ENCODE data around the gene GALNT8.

DNA sequence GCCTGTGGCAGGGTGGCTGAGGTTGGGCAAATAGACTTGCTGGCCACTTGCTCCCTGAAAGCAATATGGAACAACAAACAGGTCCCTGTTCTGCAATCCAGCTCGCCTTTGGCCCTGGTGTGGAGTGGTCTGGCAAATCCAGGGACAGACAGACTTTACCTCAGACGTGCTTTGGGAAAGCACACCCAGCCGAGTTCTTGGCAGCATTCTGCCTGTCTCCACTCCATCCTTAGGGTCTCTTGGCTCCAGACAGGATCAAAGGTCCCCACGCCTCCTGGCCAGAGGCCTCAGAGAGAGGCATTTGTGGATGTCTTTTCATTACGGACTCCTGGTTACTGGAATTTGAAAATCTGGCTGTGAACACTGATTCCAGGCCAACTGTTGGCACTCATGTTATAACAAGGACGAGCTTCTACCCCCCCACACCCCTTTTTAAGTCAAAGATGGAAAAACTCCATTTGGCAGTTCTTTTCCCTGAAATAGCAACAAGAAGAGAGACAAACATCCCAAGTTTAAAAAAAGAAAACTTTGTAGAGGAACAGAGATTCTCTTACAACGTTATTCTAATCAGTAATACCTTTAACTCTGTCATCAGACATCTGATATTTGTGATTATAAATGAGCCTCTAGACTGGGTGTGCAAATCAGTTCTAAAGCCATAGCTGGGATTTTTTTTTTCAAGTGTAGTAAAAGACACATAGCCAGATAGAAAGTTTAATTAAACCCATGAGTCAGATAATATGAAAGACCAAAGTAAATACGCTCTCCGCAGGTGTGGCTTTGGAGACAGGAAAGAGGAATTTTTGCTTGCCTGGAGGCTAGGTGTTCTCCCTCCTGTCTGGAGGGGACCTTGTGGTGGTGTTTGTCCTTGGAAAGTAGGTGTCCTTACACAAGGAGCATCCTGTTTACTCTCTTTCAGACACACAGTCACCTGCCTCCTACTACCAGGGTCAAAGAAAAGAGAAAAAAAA lies 60.7 kb downstream of the GALNT8 start:
- TF ChIP-seq EZH2 (IDR thresholded peaks at IDR 0.05; ENCODE audit: low read depth, unreplicated experiment) (no peak), CTCF (conservative IDR thresholded peaks at IDR 0.05; ENCODE audit: low read depth in 2 of 2) (no peak), POLR2AphosphoS5 (IDR thresholded peaks at IDR 0.05; ENCODE audit: low read depth) (no peak), EZH2phosphoT487 (IDR thresholded peaks at IDR 0.05; ENCODE audit: unreplicated experiment) (no peak), ETS1 (IDR thresholded peaks at IDR 0.05) (no peak), CREB1 (CRISPR knock-in tag; IDR thresholded peaks at IDR 0.05; ENCODE audit: low read depth) (no peak), NANOG (IDR thresholded peaks at IDR 0.05; ENCODE audit: borderline replicate concordance) (no peak), JUNB (IDR thresholded peaks at IDR 0.05; ENCODE audit: unreplicated experiment) (no peak), ZNF114 (CRISPR knock-in tag; IDR thresholded peaks at IDR 0.05) (no peak), ZNF331 (CRISPR knock-in tag; IDR thresholded peaks at IDR 0.05; ENCODE audit: low read depth) (no peak), ZNF462 (CRISPR knock-in tag; IDR thresholded peaks at IDR 0.05) (no peak), STAT1 (IDR thresholded peaks at IDR 0.05; ENCODE audit: unreplicated experiment) (no peak)
- TF ChIP-seq, protein P1, sequence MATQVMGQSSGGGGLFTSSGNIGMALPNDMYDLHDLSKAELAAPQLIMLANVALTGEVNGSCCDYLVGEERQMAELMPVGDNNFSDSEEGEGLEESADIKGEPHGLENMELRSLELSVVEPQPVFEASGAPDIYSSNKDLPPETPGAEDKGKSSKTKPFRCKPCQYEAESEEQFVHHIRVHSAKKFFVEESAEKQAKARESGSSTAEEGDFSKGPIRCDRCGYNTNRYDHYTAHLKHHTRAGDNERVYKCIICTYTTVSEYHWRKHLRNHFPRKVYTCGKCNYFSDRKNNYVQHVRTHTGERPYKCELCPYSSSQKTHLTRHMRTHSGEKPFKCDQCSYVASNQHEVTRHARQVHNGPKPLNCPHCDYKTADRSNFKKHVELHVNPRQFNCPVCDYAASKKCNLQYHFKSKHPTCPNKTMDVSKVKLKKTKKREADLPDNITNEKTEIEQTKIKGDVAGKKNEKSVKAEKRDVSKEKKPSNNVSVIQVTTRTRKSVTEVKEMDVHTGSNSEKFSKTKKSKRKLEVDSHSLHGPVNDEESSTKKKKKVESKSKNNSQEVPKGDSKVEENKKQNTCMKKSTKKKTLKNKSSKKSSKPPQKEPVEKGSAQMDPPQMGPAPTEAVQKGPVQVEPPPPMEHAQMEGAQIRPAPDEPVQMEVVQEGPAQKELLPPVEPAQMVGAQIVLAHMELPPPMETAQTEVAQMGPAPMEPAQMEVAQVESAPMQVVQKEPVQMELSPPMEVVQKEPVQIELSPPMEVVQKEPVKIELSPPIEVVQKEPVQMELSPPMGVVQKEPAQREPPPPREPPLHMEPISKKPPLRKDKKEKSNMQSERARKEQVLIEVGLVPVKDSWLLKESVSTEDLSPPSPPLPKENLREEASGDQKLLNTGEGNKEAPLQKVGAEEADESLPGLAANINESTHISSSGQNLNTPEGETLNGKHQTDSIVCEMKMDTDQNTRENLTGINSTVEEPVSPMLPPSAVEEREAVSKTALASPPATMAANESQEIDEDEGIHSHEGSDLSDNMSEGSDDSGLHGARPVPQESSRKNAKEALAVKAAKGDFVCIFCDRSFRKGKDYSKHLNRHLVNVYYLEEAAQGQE (IDR thresholded peaks at IDR 0.05; ENCODE audit: unreplicated experiment) = no peak
